Mesodermal cell (in vitro differentiated cells): ENCODE measurements around the gene F8.
"Not testable (repeated sequence)": the region's sequence is repeated elsewhere in the genome, so short reads cannot be mapped to it uniquely, and the experiment has no call there.

Experiments
- H3K27ac ChIP-seq: 2 replicates; pipeline ENCODE4 v1.7.0; 2013; ENCODE audit warnings: mild to moderate bottlenecking, low read depth, low read length, moderate library complexity; ENCODE audit not compliant: severe bottlenecking
- H3K36me3 ChIP-seq: 2 replicates; pipeline ENCODE4 v1.7.1; 2013; ENCODE audit warnings: mild to moderate bottlenecking, low read length, moderate library complexity; ENCODE audit not compliant: control insufficient read depth, insufficient read depth
- H3K4me1 ChIP-seq: one replicate; pipeline ENCODE4 v1.7.1; 2013; ENCODE audit warnings: mild to moderate bottlenecking, low read length; ENCODE audit not compliant: insufficient read depth, control insufficient read depth, poor library complexity, severe bottlenecking
- H3K4me3 ChIP-seq: 2 replicates; pipeline ENCODE4 v1.7.0; 2013; ENCODE audit warnings: low read length, control low read depth, mild to moderate bottlenecking; ENCODE audit not compliant: insufficient read depth, poor library complexity, severe bottlenecking; ENCODE audit errors: extremely low read depth
- H3K9me3 ChIP-seq: 2 replicates; pipeline ENCODE4 v1.7.1; 2013; ENCODE audit warnings: mild to moderate bottlenecking, low read length, moderate library complexity; ENCODE audit not compliant: control insufficient read depth
- WGBS, 2 experiments: methylation state at CpG; one replicate each; pipeline ENCODE4 v1.1.5; 2013; ENCODE audit warnings: missing lambda C conversion rate in 2 of 2; ENCODE audit not compliant: insufficient coverage in 2 of 2; 5-methylcytosine and 5-hydroxymethylcytosine counted together

Gene F8

GRCh38 chrX:154910528-154910927 lies 112.0 kb downstream of the F8 start:
- not testable (repeated sequence) for H3K9me3 ChIP-seq, H3K4me3 ChIP-seq, H3K36me3 ChIP-seq, H3K4me1 ChIP-seq, H3K27ac ChIP-seq
- 100% methylated on average over 2 of the region's 11 CpGs; no CpG with 5 or more reads in 1 of the 2 experiments for WGBS, 2 experiments

GRCh38 chrX:154910048-154910447 lies 112.5 kb downstream of the F8 start:
- H3K36me3 ChIP-seq, H3K27ac ChIP-seq, H3K4me1 ChIP-seq, H3K4me3 ChIP-seq, H3K9me3 ChIP-seq: not testable (repeated sequence)
- WGBS, 2 experiments = 94% methylated on average over 2 of the region's 4 CpGs; no CpG with 5 or more reads in 1 of the 2 experiments

GRCh38 chrX:154908821-154909220 lies 113.7 kb downstream of the F8 start:
- Histone ChIP-seq H3K36me3 (no peaks in the 10 kb centered on the region), H3K4me1 (no peaks in the 10 kb centered on the region), H3K9me3 (peaks cover 3% of the 10 kb centered on the region), H3K4me3 (no peak overlapping the region), H3K27ac (no peak overlapping the region)
- WGBS, 2 experiments = 100% methylated on average over 2 of the region's 3 CpGs; no CpG with 5 or more reads in 1 of the 2 experiments

GRCh38 chrX:154902408-154902807 lies 120.1 kb downstream of the F8 start:
- no peaks in the 10 kb centered on the region for H3K4me1 ChIP-seq
- no peaks in the 10 kb centered on the region for H3K9me3 ChIP-seq
- H3K27ac ChIP-seq = no peak overlapping the region
- 100% methylated on average over 1 of the region's 1 CpG; no CpG with 5 or more reads in 1 of the 2 experiments for WGBS, 2 experiments
- H3K4me3 ChIP-seq = no peak overlapping the region
- H3K36me3 ChIP-seq = no peaks in the 10 kb centered on the region

- no peak overlapping the region for H3K4me3 ChIP-seq
- H3K27ac ChIP-seq = no peak overlapping the region
- 86% methylated on average over 2 of the region's 8 CpGs; no CpG with 5 or more reads in 1 of the 2 experiments for WGBS, 2 experiments
- H3K9me3 ChIP-seq = no peaks in the 10 kb centered on the region
- H3K4me1 ChIP-seq = no peaks in the 10 kb centered on the region
- H3K36me3 ChIP-seq = no peaks in the 10 kb centered on the region
These were observed 122.2 kb downstream of the F8 start for GRCh38 chrX:154900323-154900722.

GRCh38 chrX:154892296-154892695 lies 130.2 kb downstream of the F8 start:
- Histone ChIP-seq H3K4me3 (no peak overlapping the region), H3K9me3 (no peaks in the 10 kb centered on the region), H3K4me1 (no peaks in the 10 kb centered on the region), H3K36me3 (no peaks in the 10 kb centered on the region), H3K27ac (no peak overlapping the region)
- WGBS, 2 experiments = no CpG with 5 or more reads among the region's 1 CpG

GRCh38 chrX:154890990-154891639 lies 131.4 kb downstream of the F8 start:
- WGBS, 2 experiments = no CpG with 5 or more reads among the region's 1 CpG
- Histone ChIP-seq H3K4me1 (no peaks in the 10 kb centered on the region), H3K9me3 (no peaks in the 10 kb centered on the region), H3K4me3 (no peak overlapping the region), H3K27ac (no peak overlapping the region), H3K36me3 (no peaks in the 10 kb centered on the region)

- no CpG with 5 or more reads among the region's 62 CpGs for WGBS, 2 experiments
- H3K36me3 ChIP-seq, H3K4me3 ChIP-seq, H3K9me3 ChIP-seq, H3K27ac ChIP-seq, H3K4me1 ChIP-seq: not testable (repeated sequence)
These were observed 135.7 kb downstream of the F8 start for GRCh38 chrX:154886789-154887221.

- H3K36me3 ChIP-seq, H3K27ac ChIP-seq, H3K4me3 ChIP-seq, H3K9me3 ChIP-seq, H3K4me1 ChIP-seq: not testable (repeated sequence)
- WGBS, 2 experiments = no CpG with 5 or more reads among the region's 91 CpGs
These were observed 136.3 kb downstream of the F8 start, which contains the start of gene F8A1 for GRCh38 chrX:154886069-154886788. TSS of gene F8A1 (plus strand) at chrX:154886355. CDS start at chrX:154886375, 20 bp downstream.

- not testable (repeated sequence) for H3K4me3 ChIP-seq, H3K4me1 ChIP-seq, H3K9me3 ChIP-seq, H3K27ac ChIP-seq, H3K36me3 ChIP-seq
- no CpG with 5 or more reads among the region's 14 CpGs for WGBS, 2 experiments
These were observed 137.0 kb downstream of the F8 start for GRCh38 chrX:154885549-154885948.

GRCh38 chrX:154885057-154885456 lies 137.5 kb downstream of the F8 start:
- not testable (repeated sequence) for H3K36me3 ChIP-seq, H3K4me3 ChIP-seq, H3K9me3 ChIP-seq, H3K27ac ChIP-seq, H3K4me1 ChIP-seq
- WGBS, 2 experiments = no CpG with 5 or more reads among the region's 33 CpGs
